ENCODE data around the gene MLF1.

The MLF1 gene

GRCh38 chr3:158642005-158642404 is 71.0 kb downstream of the MLF1 start:
- no peak overlapping the region for H3K27ac ChIP-seq (ENCODE audit: extremely low read depth, low read depth, low read length)
- no peaks in the 10 kb centered on the region for H3K4me1 ChIP-seq (ENCODE audit: control insufficient read depth, insufficient read depth, low read length)
- no peak overlapping the region for H3K4me3 ChIP-seq (ENCODE audit: low read depth, low read length)
- peaks cover 0 to 12% of the 10 kb centered on the region in 2 experiments; a peak in 1 of 3 replicates for H3K36me3 ChIP-seq (ENCODE audit: control insufficient read depth in 2 of 2, insufficient read depth in 1 of 2, low read length in 2 of 2)
- ChIA-PET CTCF (interaction anchor here (0.6 to 3.5 kb wide), 2 partner anchors 102 to 148 kb away, joined by 3 to 22 read pairs; no protein-coding TSS in a partner anchor), POLR2A (no interaction called here)
- H3K9me3 ChIP-seq (ENCODE audit: control insufficient read depth, insufficient read depth, low read depth, low read length), result no peaks in the 10 kb centered on the region
- no peak for TF ChIP-seq REPIN1 (tag by site-specific recombination; IDR thresholded peaks at IDR 0.05; ENCODE audit: low read depth)
- no peak for TF ChIP-seq ZNF404 (tag by site-specific recombination; IDR thresholded peaks at IDR 0.05)
- no peak for TF ChIP-seq ZNF311 (tag by site-specific recombination; IDR thresholded peaks at IDR 0.05; ENCODE audit: borderline replicate concordance)
- no peak for TF ChIP-seq TCF7L2 (IDR thresholded peaks at IDR 0.05; ENCODE audit: borderline replicate concordance, low read depth, low read length)
- no peak for TF ChIP-seq ZNF677 (tag by site-specific recombination; IDR thresholded peaks at IDR 0.05)
- no peak for TF ChIP-seq ZNF580 (tag by site-specific recombination; IDR thresholded peaks at IDR 0.05)
- no peak for TF ChIP-seq PRDM1 (tag by site-specific recombination; IDR thresholded peaks at IDR 0.05)
- no peak for TF ChIP-seq ZNF274 (IDR thresholded peaks at IDR 0.05; ENCODE audit: low read length)
- no peak for TF ChIP-seq ZNF274 (tag by site-specific recombination; IDR thresholded peaks at IDR 0.05; ENCODE audit: borderline replicate concordance)
- TF ChIP-seq ZNF621 (tag by site-specific recombination; IDR thresholded peaks at IDR 0.05), result no peak
- no peak for TF ChIP-seq ZBTB26 (tag by site-specific recombination; optimal IDR thresholded peaks at IDR 0.05)
- no peak for TF ChIP-seq INSM2 (tag by site-specific recombination; IDR thresholded peaks at IDR 0.05)
- TF ChIP-seq ZNF138 (tag by site-specific recombination; IDR thresholded peaks at IDR 0.05; ENCODE audit: borderline replicate concordance), result no peak
- TF ChIP-seq ZNF394 (tag by site-specific recombination; IDR thresholded peaks at IDR 0.05; ENCODE audit: borderline replicate concordance), result no peak
- no peak for TF ChIP-seq KLF16 (tag by site-specific recombination; IDR thresholded peaks at IDR 0.05)
- TF ChIP-seq ATF2 (tag by site-specific recombination; IDR thresholded peaks at IDR 0.05; ENCODE audit: low read depth), result no peak
- no peak for TF ChIP-seq ZNF645 (tag by site-specific recombination; IDR thresholded peaks at IDR 0.05)
- no peak for TF ChIP-seq ZNF2 (tag by site-specific recombination; IDR thresholded peaks at IDR 0.05)
- no peak for TF ChIP-seq ZEB2 (tag by site-specific recombination; IDR thresholded peaks at IDR 0.05)
- TF ChIP-seq ZNF248 (tag by site-specific recombination; IDR thresholded peaks at IDR 0.05), result no peak

All from HEK293 (cell line).